ENCODE results near the gene NODAL. TPM values are rescaled to one million over a fixed set of nuclear protein-coding genes. Genes with fewer than 3 reads are reported as not detected.

NODAL gene
- total RNA-seq, 1 experiment from 2014 or later, result 0.30 TPM

- DNase-seq (ENCODE audit: low read depth, low spot score) (no peak), ATAC-seq (no peak)
- TF ChIP-seq CBX3 (IDR thresholded peaks at IDR 0.05; ENCODE audit: low read depth), result no peak
- no peak for TF ChIP-seq POLR2A (IDR thresholded peaks at IDR 0.05; ENCODE audit: borderline replicate concordance, extremely low read depth, insufficient read depth, insufficient read length)
- TF ChIP-seq JUND (IDR thresholded peaks at IDR 0.05), result no peak
- no peak for TF ChIP-seq POLR2AphosphoS5 (IDR thresholded peaks at IDR 0.05; ENCODE audit: low read depth, low read length)
- Histone ChIP-seq H3K79me2 (ENCODE audit: insufficient read depth, low read length) (no peaks in the 10 kb centered on the region), H3K4me1 (ENCODE audit: control insufficient read depth in 1 of 2, insufficient read depth in 2 of 2, low read length in 2 of 2) (no peaks in the 10 kb centered on the region), H3K4me3 (replicated peaks in 1 of 2; ENCODE audit: low read depth in 1 of 2, low read length in 2 of 2) (no peak overlapping the region), H3K4me2 (ENCODE audit: low read length) (no peak overlapping the region), H3K9me3 (ENCODE audit: control insufficient read depth in 1 of 2, insufficient read depth in 1 of 2, low read depth in 1 of 2, low read length in 2 of 2) (no peaks in the 10 kb centered on the region), H3K36me3 (ENCODE audit: control insufficient read depth in 1 of 2, insufficient read depth in 2 of 2, low read length in 2 of 2) (peaks cover 19 to 45% of the 10 kb centered on the region in 2 experiments), H2AFZ (ENCODE audit: low read depth, low read length, poor library complexity, severe bottlenecking) (no peak overlapping the region), H3K9ac (ENCODE audit: low read length) (no peak overlapping the region), H3K27ac (ENCODE audit: low read depth, low read length) (no peak overlapping the region), H4K20me1 (ENCODE audit: insufficient read depth) (no peaks in the 10 kb centered on the region), H3K27me3 (ENCODE audit: insufficient read depth, low read length) (no peaks in the 10 kb centered on the region), H3K9me2 (ENCODE audit: insufficient read depth) (no peaks in the 10 kb centered on the region)
- CTCF ChIA-PET, result no interaction called here
- RAD21 ChIA-PET (ENCODE audit: low non-redundant PET in 1 of 2, low total read pairs in 2 of 2, uncharacterized antibody in 2 of 2, unreplicated experiment in 2 of 2), result no interaction called here
- POLR2A ChIA-PET, result interaction anchor here (0.9 kb wide), 1 partner anchor 11 kb away, joined by 3 read pairs; no protein-coding TSS in a partner anchor
- no TSS peak for BruUV-seq (replicated peaks)
- intact Hi-C loops (cut with micrococcal nuclease), result no loop called here
These were observed 17.2 kb downstream of the NODAL start for GRCh38 chr10:70424320-70424719.

DNA sequence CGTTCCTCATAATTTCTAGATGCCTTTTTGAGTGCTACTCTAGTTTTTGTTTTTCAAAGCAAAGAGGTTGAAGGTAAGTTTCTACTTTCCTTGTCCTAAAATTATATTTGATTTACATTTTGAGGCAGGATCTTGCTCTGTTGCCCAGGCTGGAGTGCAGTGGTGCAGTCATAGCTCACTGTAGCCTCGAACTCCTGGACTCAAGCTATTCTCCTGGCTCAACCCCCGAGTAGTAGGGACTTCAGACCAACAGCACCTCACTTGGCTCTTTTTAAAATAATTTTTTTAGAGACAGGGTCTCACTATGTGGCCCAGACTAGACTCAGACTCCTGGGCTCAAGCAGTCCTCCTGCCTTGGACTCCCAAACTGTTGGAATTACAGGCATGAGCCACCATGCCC, 22.8 kb downstream of the NODAL start:
- Histone ChIP-seq H4K20me1 (ENCODE audit: insufficient read depth) (peaks cover 3% of the 10 kb centered on the region; the same call in 1 of the 2 replicates), H3K4me3 (replicated peaks in 1 of 2; ENCODE audit: low read depth in 1 of 2, low read length in 2 of 2) (no peak overlapping the region), H3K27me3 (ENCODE audit: insufficient read depth, low read length) (no peaks in the 10 kb centered on the region), H3K27ac (ENCODE audit: low read depth, low read length) (no peak overlapping the region), H3K79me2 (ENCODE audit: insufficient read depth, low read length) (peaks cover 27% of the 10 kb centered on the region), H3K9ac (ENCODE audit: low read length) (no peak overlapping the region), H3K4me1 (ENCODE audit: control insufficient read depth in 1 of 2, insufficient read depth in 2 of 2, low read length in 2 of 2) (peaks cover 0 to 10% of the 10 kb centered on the region in 2 experiments; a peak in 2 of 4 replicates), H3K9me3 (ENCODE audit: control insufficient read depth in 1 of 2, insufficient read depth in 1 of 2, low read depth in 1 of 2, low read length in 2 of 2) (no peaks in the 10 kb centered on the region), H3K36me3 (ENCODE audit: control insufficient read depth in 1 of 2, insufficient read depth in 2 of 2, low read length in 2 of 2) (peaks cover 3 to 29% of the 10 kb centered on the region in 2 experiments; a peak in 3 of 4 replicates), H3K4me2 (ENCODE audit: low read length) (no peak overlapping the region), H2AFZ (ENCODE audit: low read depth, low read length, poor library complexity, severe bottlenecking) (no peak overlapping the region), H3K9me2 (ENCODE audit: insufficient read depth) (no peaks in the 10 kb centered on the region)
- ChIA-PET RAD21 (ENCODE audit: low non-redundant PET in 1 of 2, low total read pairs in 2 of 2, uncharacterized antibody in 2 of 2, unreplicated experiment in 2 of 2) (no interaction called here), CTCF (interaction anchor here (1.3 kb wide), 1 partner anchor 197 kb away, joined by 3 read pairs; no protein-coding TSS in a partner anchor), POLR2A (no interaction called here)
- intact Hi-C loops (cut with micrococcal nuclease), result no loop called here
- no peak for DNase-seq (ENCODE audit: low read depth, low spot score)
- ATAC-seq, result no peak
- no TSS peak for BruUV-seq (replicated peaks)
- TF ChIP-seq JUND (IDR thresholded peaks at IDR 0.05), result no peak
- no peak for TF ChIP-seq CTCF (IDR thresholded peaks at IDR 0.05 in 2 of 3, conservative IDR thresholded peaks at IDR 0.05 in 1 of 3; ENCODE audit: borderline replicate concordance in 1 of 3, insufficient read depth in 1 of 3, low read depth in 2 of 3, low read length in 2 of 3)
- no peak for TF ChIP-seq ZFX (IDR thresholded peaks at IDR 0.05)
- TF ChIP-seq SIN3A (IDR thresholded peaks at IDR 0.05; ENCODE audit: low read depth), result no peak
- TF ChIP-seq ELF1 (IDR thresholded peaks at IDR 0.05; ENCODE audit: borderline replicate concordance, low read depth), result no peak
- TF ChIP-seq EGR1 (IDR thresholded peaks at IDR 0.05; ENCODE audit: low read depth), result no peak
- TF ChIP-seq EZH2phosphoT487 (IDR thresholded peaks at IDR 0.05; ENCODE audit: borderline replicate concordance), result no peak
- TF ChIP-seq REST (IDR thresholded peaks at IDR 0.05; ENCODE audit: low read depth), result no peak
- no peak for TF ChIP-seq TCF7L2 (IDR thresholded peaks at IDR 0.05; ENCODE audit: borderline replicate concordance, extremely low read depth, insufficient read depth, insufficient read length)
- TF ChIP-seq SRF (IDR thresholded peaks at IDR 0.05; ENCODE audit: low read depth), result no peak
- TF ChIP-seq POLR2AphosphoS5 (IDR thresholded peaks at IDR 0.05; ENCODE audit: low read depth, low read length), result no peak
- TF ChIP-seq ATF3 (IDR thresholded peaks at IDR 0.05), result no peak
- TF ChIP-seq ZNF274 (IDR thresholded peaks at IDR 0.05; ENCODE audit: low read depth, low read length), result no peak
- TF ChIP-seq CBX3 (IDR thresholded peaks at IDR 0.05; ENCODE audit: low read depth), result no peak
- TF ChIP-seq EZH2 (IDR thresholded peaks at IDR 0.05), result no peak
- TF ChIP-seq POLR2A (IDR thresholded peaks at IDR 0.05; ENCODE audit: borderline replicate concordance, extremely low read depth, insufficient read depth, insufficient read length), result no peak

Data from HCT116 (cell line).